COLO829 (cell line): ENCODE measurements around the gene LRRC37A3.
"Not testable (repeated sequence)": the region's sequence is repeated elsewhere in the genome, so short reads cannot be mapped to it uniquely, and the experiment has no call there.

Experiments used
- DNase-seq: peaks from one replicate; pipeline ENCODE4 v3.0.0; 2012; ENCODE audit warnings: low spot score

LRRC37A3 gene

GRCh38 chr17:64926430-64926829 is 7.2 kb upstream of the LRRC37A3 start:
- not testable (repeated sequence) for DNase-seq

DNA sequence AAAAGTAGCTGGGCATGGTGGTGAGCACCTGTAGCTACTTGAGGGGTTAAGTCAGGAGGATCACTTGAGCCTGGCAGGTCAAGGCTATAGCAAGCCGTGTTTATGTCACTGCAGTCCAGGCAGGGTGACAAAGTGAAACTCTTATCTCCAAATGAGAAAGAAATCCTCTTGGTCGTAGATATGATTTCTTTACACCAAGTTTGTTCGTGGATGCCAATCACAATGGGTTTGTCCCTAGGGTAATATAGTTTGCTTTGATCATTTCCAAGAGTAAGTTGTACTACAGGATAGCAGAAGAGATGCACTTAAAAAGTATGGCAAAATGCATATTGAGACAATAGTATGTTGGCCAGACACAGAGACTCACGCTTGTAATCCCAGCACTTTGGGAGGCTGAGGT is 6.0 kb upstream of the LRRC37A3 start:
- DNase-seq, result not testable (repeated sequence)

- not testable (repeated sequence) for DNase-seq
Observed at GRCh38 chr17:64923051-64923568, 3.8 kb upstream of the LRRC37A3 start.

GRCh38 chr17:64920419-64921172 is 1.3 kb upstream of the LRRC37A3 start:
- no peak for DNase-seq

- no peak for DNase-seq
Observed at GRCh38 chr17:64920026-64920418, 744 bp upstream of the LRRC37A3 start.

DNA sequence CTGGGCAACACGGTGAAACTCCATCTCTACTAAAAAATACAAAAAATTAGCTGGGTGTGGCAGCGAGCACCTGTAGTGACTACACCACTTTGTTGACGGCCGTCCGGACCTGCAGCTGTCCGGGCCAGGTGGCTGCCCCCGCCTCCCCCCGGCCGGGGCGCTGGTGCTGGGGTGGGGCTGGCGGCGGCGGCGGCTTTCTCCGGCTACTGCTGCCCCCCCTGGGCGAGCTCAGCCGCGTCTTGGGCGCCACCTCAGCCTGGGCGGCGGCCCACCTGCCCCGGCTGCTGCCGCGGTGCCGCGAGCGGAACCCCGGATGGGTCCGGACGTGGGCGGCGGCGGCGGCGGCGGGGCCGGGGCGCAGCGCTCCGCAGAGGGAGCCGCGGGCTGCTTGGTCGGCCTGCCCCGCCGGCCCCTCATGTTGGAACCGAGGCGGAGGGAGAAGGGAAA is 413 bp downstream of the LRRC37A3 start:
- DNase-seq, result not testable (repeated sequence)

DNA sequence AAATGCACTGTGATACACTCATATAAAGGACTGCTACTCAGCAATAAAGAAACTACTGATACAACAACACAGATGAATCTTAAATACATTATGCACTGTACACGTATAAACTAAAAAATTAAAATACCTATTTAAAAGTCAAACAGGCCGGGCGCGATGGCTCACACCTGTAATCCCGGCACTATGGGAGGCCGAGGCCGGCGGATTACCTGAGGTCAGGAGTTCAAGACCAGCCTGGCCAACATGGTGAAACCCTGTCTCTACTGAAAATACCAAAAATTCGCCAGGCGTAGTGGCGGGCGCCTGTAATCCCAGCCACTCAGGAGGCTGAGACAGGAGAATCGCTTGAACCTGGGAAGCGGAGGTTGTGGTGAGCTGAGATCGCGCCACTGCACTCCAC is 1.7 kb downstream of the LRRC37A3 start:
- not testable (repeated sequence) for DNase-seq

DNA sequence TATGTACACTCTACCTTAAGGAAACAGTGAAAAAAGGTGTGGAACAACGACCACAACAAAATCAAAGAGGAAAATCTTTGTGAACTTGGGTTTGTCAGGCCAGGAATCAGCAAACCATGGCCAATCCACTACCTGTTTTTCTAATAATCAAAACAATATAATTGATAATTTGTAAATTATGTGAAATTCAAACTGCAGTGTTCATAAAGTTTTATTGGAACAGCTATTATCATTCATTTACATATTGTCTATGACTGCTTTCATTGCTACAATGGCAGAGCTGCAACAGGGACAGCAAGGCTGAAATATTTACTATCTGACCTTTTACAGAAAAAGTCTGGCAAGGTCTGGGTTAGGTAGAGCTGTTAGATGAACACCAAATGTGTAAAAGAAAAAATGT is 4.0 kb downstream of the LRRC37A3 start:
- DNase-seq, result not testable (repeated sequence)

DNA sequence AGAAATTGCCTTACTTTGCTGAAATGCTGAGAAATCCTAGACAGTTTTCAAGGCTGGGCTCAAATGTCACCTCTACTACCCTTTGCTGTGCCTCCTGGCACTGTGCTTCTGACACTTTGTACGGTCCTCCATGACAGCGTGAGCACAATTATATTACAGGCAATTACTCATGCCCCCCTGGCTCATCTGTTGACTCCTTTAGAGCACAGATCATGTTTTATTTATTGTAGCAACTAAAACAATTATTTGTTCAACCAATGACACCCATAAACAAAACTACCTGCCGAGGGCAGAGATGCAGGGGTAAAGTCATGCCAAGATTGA is 9.1 kb downstream of the LRRC37A3 start:
- DNase-seq, result not testable (repeated sequence)

DNA sequence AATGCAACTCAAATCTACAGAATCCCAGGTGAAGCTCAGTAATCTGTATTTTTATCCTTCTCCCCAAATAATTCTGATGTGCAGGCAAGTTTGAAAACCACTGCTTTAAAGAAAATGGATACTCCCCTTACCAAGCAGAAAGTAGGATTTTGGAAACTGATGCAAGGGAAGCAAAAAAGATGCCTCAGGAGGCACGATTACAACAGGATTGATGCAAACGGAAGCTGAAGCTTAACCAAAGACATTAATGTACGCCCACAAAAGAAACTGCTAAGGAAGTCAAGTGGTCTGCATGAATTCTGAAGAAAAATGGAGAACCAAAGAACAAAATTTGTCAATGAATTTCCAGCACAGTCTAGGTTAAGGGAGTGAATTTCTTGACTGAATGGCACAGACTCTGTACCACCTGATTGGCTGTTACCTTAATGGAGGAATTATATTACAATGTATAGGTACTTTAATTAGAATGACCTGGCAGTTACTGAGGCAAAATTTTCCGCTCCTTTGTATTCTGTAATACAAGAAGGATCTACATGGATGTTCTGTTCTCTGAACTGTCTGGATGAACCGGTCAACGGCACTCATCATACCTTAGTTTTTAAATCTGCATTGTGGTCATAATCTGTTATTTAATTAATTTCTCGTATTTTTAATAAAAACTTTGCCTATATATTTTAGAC is 9.6 kb downstream of the LRRC37A3 start:
- DNase-seq, result not testable (repeated sequence)

DNA sequence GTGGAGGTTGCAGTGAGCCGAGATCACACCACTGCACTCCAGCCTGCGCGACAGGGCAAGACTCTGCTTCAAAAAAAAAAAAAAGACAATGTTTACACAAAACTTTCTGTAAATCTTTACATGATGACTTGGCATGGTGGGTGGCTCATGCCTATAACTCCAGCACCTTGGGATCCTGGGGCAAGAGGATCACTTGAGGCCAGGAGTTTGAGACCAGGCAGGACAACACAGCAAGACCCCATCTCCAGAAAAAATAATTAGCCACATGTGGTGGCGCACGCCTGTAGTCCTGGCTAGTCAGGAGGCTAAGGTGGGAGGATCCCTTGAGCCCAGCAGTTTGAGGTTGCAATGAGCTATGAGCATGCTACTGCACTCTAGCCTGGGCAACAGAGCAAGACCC is 15.2 kb downstream of the LRRC37A3 start:
- DNase-seq, result not testable (repeated sequence)

GRCh38 chr17:64897136-64897535 is 22.1 kb downstream of the LRRC37A3 start:
- DNase-seq, result peak; percentile 0

DNA sequence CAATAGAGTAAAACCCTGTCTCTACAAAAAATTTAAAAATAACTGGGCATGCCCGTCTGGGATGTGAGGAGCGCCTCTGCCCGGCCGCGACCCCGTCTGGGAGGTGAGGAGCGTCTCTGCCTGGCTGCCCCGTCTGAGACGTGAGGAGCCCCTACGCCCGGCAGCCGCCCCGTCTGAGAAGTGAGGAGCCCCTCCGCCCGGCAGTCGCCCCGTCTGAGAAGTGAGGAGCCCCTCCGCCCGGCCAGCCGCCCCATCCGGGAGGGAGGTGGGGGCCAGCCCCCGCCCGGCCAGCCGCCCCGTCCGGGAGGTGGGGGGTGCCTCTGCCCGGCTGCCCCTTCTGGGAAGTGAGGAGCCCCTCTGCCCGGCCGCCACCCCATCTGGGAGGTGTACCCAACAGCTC is 45.1 kb downstream of the LRRC37A3 start:
- not testable (repeated sequence) for DNase-seq

DNA sequence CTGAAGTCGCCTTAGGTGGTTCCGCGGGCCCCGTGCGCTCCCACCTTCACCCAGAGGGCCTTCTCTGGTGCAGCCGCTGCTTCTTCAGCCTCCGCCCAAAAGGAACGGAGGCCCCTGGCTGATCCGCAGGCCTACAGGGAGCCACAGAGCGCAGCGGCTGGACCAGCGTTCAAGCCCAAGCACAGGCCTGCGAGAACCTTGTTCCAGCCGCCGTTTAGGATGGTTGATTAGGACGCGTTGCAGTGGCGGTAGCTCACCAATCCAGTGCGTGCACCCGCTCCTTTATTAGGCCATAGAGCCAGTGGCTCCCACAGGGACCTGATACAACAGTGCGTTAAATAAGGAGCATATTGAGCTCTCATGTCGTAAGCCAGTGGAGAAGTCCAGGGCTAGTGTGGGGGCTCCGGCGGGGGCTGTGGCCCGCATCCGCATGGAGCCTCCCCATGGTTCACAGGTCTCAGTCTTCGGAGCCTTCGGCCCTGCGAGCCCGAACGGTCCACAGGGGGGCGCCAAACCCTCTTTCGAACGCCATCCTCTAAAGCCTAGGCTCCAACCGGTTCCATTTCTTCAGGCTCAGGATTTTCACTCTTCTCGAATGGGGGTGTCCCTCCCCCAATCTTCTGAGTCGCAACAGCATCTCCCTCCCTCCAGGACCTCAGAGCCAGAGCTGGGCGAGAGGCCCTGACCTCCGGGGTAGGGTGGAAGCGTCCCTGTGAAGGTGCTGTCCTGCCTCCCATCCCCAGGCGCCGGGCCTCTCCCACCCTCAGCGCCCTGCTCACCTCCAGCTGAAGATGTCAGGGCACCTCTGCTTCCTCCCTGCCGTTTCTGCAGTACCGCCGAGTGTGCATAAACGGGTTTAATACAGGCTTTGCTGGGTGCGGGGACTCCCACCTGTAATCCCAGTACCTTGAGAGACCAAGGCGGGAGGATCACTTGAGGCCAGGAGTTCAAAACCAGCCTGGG is 71.5 kb downstream of the LRRC37A3 start:
- DNase-seq, result peak; percentile 12

DNA sequence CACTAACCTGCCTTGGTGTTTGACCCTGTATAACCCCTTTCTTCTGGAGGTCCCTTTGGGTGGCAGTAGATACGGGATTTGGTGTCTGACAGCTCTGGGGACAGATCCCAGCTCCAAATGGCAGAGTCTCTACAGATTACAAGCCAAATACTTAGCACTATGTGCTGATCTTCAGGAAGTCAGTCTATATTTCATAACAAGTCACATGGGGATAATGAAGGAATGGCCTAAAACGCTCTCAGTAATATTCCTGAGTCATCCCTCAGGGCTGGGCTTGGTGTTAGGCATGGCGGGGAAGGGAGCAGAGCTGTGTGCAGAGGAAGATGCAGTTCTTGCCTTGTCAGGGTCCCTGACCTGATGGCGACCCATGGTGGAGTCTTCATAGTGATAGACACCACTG is 72.4 kb downstream of the LRRC37A3 start:
- DNase-seq, result not testable (repeated sequence)

DNA sequence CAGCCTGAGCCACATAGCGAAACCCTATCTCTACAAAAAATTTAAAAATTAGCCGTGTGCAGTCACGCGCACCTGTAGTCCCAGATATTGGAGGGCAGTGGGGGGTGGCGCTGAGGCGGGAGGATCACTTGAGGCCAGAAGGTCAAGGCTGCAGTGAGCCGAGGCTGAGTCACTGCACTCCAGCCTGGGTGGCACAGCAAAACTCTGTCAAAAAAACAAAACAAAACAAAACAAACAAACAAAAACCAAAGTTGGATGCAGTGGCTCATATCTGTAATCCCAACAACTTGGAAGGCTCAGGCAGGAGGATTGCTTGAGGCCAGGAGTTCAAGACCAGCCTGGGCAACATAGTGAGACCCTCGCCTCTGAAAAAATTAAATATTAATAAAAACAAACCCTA is 75.4 kb downstream of the LRRC37A3 start:
- DNase-seq, result not testable (repeated sequence)

GRCh38 chr17:64842900-64843299 is 76.4 kb downstream of the LRRC37A3 start:
- not testable (repeated sequence) for DNase-seq

GRCh38 chr17:64840960-64841359 is 78.3 kb downstream of the LRRC37A3 start:
- DNase-seq, result not testable (repeated sequence)

DNA sequence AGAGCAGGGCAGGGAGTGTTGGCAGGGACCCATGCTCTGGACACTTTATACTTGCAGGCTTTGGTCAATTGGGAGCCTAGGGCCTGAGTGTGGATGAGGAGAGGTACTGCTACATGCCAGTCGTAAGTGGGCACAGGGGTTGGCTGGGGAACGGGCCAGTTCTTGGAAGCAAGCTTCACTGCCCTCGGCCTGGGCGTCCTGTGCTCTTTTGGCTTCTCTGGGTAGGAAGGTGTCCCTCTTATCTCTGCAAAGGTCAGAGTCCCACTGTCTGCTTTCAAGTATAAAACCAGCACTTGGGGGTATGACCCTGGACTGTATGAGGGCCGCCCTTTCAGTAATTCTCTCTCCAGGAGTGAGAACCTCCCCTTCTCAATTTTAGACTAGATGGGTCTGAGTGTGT is 80.8 kb downstream of the LRRC37A3 start:
- not testable (repeated sequence) for DNase-seq

- peak; percentile 39 for DNase-seq
Observed at GRCh38 chr17:64837018-64837761, 82.1 kb downstream of the LRRC37A3 start.

DNA sequence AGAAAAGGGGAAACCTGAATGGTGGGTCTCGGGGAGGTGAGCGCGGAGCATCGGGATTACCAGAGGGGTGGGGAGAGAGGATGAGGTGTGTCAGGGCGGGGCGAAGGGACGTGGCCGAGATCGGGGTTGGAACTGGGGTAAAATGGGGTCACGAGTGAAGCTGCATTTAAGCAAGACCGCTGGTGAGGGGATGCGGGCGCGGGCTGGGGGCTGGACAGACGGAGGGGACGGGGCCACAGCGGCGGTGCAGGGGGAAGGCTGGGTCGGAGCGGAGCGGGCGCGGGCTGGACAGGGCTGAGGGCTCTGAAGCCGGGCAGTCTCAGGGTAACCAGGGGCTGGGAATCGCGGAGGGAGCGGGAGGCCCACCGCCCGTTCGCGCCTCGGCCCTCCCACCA is 82.7 kb downstream of the LRRC37A3 start:
- DNase-seq, result not testable (repeated sequence)
